Activated CD4-positive, alpha-beta T cell treated with anti-CD3 and anti-CD28 coated beads for 1 hour (primary cell): ENCODE results near the gene PSENEN.

Source experiments
- DNase-seq: peaks from one replicate; pipeline ENCODE4 v3.0.0-alpha.2; 2020

Gene PSENEN

DNA sequence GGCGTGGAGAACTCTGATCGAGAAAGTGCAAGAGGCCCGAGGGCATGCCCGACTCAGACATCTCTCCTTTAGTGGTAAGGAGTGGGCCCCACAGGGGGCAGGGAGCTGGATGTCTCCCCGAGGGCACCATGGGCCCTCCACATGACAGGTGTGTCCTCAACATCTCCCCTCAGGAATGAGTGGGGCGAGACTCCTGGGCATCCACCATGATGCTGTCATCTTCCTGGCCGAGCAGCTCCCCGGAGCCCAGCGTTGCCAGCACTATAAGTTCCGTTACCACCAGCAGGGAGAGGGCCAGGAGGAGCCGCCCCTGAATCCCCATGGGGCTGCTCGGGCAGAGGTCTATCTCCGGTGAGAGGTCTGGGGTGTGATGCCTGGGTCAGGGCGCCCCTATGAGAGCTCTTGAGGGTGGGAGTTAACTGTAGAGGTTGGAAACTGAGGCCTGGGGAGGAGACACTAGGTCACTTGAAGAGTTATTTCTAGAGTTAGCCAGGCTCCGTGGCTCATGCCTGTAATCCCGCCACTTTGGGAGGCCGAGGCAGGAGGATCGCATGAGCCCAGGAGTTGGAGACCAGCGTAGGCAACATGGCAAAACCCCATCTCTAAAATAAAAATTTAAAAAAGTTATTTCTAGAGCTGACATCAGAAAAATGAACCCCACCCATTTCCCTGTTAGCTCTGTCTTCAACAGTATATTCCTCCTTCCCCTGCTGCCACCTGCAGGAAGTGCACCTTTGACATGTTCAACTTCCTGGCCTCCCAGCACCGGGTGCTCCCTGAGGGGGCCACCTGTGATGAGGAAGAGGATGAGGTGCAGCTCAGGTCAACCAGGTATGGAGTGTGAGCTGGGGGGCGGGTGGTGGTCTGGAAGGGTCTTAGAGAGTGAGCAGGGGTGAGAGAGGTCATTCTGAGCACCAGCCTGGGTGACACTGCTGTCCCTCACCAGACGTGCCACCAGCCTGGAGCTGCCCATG lies 8.3 kb upstream of the PSENEN start:
- DNase-seq, result no peak

DNA sequence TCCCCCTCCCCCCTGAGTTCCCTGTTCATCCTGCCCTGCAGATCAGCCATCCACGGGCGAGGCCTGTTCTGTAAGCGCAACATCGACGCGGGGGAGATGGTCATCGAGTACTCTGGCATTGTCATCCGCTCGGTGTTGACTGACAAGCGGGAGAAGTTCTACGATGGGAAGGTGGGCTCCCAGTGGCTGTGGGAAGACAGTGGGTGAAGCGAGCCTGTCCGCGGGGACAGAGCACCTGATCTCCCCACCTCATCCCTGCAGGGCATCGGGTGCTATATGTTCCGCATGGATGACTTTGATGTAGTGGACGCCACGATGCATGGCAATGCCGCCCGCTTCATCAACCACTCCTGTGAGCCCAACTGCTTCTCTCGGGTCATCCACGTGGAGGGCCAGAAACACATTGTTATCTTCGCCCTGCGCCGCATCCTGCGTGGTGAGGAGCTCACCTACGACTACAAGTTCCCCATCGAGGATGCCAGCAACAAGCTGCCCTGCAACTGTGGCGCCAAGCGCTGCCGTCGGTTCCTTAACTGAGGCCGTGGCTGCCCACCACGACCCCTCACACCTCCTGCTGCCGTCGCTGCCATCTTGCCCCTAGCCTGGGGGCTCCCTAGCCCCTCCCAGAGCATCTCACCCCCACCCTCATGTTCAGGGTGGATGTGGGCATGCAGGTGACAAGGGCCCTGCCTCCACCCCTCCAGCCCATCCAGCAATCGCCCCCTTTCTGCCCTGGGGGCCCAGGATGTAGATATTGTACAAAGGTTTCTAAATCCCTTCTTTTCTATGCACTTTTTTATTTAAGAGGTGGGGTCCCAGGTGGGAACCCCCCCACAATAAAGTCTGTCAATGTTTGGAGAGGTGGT lies 7.2 kb upstream of the PSENEN start:
- no peak for DNase-seq

DNA sequence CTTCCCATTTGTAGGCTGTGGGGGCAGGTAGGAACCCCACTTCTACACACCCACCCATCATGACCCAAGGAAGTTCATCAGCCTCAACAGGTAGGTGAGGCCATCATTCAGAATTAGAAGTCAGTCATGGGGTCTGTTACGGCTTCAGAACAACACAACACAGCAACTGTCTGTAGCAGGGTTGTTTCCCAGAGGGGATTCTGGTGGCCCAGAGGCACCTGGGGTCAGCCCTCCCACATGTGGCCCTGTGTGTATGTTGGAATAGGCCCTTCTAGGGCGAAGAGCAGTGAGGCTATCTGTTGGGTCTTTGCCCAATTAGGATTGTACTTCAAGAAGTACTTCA lies 6.6 kb upstream of the PSENEN start:
- DNase-seq, result no peak

DNA sequence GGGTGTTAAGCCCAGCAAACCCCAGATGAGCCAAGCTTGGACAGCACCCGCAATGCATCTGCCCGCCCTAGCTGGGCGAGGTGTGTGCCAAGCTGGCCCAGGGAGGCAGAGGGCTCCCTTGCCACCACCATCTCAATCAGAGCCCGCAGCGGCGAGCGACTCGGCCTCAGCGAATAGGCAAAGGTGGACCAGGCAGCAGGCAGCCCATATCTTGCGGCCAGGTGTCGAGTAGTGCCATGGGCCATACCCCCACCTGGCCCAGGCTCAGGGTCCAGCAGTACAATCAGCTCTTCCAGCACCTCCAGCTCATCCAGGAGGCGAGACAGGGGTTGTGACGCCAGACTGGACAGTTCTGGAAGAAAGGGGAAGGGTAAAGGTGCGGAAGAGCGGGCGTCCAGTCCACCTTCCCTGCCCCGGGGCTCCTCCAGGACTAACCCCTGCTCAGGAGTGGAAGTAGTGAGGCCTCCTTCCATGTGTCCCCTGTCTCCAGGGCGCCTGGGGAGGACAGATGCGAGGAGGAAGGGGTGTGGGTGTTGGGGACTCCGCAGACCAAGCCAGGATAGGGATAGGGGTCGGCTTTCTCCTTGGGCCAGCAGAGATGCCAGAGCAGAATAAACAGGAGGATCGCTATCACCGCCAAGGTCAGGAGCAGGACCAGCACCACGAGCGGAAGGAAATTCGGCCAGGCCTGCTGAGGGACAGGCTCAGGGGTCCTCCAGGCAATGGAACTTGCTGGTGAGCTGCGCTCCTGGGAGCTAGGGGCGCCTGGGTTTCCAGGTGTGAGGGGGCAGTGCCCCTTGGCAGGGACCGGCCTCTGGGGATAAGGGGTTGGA lies 6.0 kb upstream of the PSENEN start:
- no peak for DNase-seq

DNA sequence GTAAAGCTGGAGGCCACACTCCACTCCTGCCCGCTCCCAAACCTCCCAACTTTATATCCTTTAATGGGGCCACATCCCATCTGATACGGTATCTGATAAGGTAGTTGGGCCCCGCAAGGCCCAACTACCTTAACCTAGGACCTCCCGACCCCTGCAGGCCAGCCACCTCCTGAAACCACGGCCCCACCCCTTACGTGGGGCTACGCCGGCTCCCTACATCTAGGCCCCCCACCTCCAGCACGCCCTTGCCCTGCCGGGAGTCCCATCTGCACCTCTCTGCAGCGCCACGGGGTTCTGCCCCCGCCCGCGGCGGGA lies 5.4 kb upstream of the PSENEN start:
- DNase-seq, result no peak

DNA sequence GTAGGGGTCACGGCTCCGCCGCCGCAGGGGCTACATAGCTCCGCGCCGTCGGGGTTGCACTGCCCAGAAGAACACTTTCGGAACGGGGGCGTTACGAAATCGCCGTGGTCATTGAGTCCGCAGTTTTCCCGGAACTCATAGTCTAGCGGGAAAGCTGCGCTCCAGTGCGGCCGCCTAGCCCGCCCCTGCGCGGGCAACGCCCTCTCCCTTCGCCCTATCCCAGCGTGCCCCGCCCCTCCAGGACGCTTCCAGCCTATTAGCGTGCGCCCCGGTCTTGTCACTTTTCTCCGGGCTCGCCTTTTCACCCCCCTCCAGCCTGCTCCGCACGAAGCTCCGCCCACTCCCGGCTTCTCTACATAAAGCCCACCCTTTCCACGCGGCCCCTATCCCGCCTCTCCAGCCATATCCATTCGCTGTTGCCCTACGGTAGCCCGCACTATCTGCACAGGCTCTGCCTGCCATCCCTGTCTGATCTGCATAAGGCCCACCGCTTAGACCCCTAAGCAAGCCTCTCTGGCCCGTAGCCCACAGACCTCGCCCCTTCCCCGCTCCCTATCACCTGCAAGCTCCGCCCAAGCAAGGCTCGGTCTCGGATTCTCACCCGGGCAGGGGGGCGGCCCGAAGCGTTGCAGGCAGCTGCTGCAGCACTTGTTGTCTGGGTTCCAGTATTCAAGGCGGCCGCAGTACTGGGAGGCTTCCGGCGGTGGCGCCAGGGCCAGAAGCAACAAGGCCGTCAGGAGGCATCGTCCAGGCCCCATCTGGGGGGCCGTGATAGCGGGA lies 4.8 kb upstream of the PSENEN start:
- peak; percentile 88 for DNase-seq

DNA sequence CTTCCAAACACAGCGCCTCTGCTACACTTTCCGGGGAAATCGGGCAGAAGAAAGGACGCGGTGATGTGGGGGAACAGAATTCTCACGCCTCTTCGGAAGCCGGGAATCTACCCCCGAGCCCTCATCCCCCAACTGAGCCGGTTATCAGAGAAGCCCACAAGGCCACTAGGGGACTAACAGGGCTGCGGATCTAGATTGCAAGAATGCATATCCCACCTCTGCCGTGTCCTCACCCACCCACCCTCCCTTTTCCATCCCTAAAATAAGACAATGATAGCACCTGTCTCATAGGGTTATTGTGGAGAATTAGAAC lies 4.3 kb upstream of the PSENEN start:
- no peak for DNase-seq

DNA sequence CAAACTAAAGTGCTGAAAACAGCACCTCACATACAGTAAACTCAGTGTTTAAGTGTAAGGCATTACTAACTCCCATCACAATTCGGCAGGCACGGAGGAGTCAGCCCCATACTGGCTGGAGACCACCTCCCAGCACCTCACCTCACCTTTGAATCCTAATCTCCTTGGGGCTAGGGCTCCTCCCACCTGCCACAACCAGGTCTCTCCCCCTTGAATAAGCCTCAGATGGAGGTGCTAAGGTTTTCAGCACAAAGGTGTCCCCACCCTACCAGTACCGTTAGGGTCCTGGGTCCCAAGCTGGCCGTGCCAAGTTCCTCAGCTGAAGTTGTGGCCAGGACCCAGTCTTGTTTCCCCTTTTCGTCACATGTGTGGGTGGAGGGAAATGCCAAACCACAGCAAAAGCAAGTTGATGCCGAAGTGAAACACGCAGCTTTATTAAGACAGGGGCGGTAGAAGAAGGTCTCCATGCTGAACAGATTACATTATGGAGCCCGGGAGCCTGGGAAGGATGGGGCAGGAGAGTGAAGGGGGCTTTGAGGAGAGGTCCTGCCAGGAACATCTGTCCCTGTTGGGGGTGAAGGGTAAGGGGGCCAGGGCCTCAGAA lies 3.2 kb upstream of the PSENEN start, which contains the start of gene IGFLR1:
IGFLR1 (minus strand) TSS at position 332 of the 604 bp plus-strand sequence. CDS start 1,272 bp downstream, outside the sequence.
- peak; percentile 46 for DNase-seq

DNA sequence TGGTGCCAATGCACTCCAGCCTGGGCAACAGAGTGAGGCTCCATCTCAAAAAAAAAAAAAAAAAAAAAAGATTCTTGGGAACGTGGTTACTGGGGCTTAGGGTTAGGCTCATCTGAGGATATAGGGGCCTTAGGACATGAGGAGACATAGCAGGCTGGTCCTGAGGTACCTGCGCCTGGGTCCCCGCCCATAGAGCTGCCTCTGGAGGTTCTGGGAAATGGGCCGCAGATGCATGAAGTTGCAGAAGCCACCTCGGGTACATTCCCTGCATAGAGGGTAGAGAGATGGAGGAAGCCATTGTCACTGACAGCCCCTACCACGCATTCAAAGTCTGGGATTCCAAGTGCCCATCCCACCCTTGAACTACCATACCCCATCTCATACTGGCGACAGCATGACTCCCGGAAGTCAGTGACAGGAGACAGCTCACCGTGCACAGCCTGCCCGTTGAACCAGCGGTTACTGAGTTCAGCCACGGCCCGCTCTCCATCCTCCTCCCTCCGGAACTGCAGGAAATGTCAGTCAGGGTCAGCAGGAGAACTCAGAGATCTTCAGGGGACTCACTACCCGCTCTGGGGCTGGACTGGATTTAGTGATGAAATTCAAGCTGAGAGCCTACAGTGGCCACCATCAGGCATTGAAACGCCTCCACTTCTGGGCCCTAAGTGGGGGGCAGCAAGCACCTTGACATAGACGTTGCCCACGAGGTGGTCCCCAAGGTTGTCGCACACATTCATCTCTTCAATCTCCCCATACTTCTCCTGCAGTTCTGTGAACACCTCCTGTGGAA lies 1.6 kb upstream of the PSENEN start:
- DNase-seq, result no peak

DNA sequence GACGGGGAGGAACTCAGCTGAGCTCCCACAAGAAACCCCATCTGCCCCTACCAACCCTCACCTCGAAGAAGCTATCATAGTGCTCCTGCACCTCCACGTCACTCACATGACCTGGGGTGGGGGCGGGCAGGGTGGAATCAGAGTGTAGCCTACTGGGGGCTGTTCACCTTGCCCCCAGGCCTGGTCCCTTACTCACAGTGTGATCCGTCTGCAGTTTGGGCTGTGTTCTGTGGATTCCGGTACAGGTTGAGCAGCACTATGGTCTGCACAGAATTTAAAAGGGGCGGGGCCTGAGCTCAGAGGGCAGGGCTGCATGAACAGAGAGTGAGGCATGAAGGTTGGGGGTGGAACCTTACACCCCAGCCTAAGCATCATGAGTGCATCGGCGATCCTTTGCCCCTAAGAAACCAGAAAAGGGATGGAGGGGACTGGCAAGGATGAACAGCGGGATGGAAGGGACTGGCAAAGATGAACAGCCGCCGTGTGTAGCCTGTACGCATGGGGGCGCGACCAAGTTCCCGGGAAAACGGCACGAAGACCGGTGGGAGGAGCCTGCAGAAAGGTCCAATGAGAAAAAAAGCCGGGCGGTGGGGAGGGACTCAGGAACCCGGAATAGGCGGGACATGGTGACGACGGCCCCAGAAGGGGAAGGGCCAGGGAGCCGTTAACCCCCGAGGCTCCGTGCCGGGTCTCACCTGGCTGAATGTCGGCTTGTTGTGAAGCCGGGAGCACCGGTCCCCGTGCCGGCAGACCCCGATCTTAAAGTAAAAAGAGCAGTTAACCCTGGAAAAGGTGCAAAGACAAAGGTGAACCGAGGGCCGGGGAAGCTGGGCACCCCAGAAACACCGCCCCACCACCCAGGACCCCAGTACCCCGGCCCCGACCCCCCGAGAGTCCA lies 772 bp upstream of the PSENEN start:
- peak; percentile 88 for DNase-seq

DNA sequence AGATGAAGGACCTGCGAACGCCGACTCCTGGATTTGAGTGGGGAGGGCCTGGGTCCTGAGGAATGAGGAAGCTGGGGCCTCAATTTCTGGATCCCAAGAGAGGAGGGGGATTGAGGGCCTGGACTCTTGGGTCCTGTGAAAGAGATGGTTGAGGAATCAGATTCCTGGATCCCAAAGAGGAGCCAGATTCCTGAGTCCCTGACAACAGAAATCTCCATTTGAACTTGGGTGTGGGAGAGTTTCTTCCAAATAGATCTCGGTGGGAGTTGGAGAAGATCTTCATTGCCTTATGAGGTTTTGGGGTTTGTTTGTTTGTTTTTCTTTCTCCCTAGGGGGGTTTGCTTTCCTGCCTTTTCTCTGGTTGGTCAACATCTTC lies 624 bp downstream of the PSENEN start:
- no peak for DNase-seq

DNA sequence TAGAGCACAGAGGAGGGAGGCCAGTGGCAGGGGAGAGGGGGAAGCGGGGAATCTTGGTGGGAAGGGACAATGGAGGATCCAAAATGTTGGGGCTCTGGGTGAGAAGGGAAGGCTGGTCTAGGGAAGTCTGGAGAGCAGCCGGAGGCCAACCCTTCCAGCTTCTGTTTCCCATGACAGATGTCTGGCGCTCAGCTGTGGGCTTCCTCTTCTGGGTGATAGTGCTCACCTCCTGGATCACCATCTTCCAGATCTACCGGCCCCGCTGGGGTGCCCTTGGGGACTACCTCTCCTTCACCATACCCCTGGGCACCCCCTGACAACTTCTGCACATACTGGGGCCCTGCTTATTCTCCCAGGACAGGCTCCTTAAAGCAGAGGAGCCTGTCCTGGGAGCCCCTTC lies 1.1 kb downstream of the PSENEN start:
- DNase-seq, result no peak

DNA sequence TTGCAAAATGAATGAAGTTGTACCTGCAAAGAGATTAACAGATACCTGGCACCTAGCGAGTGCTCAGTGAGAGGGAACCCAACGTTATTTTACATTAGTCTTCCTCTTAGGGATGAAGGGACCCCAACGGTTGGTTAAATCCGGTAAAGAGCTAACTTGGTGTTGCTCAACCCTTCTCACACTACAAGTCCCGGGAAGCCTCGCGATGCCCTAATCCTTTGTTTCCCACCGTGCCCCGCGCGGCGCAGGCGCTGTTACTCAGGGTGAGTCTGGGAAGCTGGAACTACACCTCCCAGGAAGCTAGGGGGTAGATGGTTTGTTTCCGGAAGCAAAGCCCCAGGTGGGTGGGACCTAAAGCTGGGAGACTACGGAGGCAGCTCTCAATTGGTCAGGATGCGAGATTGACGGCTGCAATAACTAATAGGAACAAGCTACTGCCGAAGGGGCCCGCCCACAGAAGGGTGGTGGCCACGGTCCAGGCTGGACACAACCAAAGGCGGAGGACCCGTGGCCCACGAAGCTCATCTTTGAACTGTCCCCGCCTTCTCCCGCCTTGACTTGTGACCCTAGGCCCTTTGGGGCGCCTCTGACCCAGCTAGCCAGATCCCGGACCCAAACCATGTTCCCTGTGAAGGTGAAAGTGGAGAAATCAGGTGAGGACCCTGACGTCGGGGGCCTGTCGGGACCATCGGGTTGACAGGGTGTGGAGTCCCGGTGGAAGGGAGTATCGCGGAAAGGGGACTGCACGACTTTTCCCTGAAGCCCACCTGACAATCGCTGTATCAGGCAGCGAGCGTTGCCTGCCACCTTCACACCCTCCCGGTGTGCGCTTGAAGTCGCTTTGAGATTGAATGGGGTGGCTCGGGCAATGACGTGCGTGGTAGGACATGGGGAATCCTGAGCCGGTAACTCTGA lies 2.9 kb downstream of the PSENEN start, which contains the start of gene LIN37:
LIN37 (plus strand) TSS at position 471 of the 915 bp plus-strand sequence; CDS start at position 620, 149 bp downstream.
- DNase-seq, result peak; percentile 98

DNA sequence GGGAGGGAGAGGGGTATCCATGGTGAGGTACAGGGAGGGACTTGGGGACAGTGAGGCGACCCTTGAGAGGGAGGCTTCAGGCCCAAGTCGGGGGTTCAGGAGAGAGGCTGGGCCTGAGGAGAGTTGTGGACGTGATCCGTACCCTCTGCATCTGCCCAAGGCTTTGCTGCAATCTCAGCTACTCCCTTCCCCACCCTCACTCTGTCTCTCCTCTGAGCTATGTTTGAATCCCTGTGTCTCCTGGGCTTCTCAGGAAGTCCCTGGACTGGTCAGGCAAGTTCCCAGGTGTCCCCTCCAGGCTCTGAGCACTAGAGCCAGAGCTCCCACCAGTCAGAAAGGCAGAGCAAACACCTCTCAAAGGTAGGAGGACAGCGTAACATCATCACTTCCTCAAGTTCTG lies 4.7 kb downstream of the PSENEN start:
- no peak for DNase-seq

DNA sequence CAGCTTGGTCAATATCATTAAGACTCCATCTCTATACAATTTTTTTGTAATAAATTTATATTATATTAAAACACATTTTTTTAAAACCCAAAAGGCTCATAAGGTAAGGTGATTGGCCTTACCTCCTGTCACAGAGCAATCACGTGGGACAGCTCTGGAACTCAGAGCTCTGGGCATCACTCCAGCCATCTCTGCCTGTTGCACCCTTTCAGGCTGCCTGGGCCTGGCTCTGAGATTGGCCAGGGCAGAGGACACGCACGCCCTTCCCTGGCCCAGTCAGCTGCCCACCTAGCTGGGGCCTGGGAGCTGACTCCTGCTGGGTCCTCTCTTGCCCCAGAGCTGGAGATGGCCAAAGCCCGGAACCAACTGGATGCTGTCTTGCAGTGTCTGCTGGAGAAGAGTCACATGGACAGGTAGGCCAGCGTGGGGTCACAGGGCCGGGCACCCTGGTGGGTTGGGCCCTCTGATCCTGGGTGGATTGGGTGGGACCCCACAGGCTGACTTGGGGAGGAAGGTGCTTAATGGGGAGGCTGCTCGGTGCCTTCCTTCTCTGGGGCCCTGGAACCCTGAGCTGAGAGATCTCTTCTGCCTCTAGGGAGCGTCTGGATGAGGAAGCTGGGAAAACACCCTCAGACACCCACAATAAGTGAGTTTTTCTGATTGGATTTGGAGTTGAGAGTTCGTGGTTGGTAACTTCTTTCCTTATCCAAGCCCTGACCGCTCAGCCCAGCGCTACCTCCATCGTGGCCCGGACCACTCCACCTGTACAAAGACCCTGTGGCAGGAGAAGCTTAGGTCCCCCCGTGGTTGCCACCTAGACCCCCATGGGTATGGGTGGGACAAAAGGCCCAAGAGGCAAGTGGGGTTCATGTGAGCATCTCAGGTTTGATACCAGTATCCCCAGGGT lies 6.6 kb downstream of the PSENEN start:
- no peak for DNase-seq

DNA sequence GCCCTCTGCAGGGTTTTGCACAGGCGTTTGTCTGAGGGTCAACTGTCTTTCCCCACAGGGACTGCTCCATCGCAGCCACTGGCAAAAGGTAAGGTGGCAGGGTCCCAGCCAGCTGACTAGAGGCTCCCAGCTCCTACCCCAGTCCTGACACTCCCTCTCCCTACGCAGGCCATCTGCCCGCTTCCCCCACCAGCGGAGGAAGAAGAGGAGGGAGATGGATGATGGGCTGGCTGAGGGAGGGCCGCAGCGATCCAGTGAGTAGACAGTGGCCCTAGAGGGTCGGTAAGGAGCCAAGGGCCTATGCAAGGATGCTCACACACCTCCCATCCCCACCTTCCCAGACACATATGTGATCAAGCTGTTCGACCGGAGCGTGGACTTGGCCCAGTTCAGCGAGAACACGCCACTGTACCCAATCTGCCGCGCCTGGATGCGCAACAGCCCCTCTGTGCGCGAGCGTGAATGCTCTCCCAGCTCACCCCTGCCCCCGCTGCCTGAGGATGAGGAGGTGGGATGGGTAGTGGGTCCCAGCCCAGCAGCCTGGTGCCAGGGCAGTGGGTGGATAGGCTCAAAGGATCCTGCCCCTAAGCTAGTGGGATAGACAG lies 7.4 kb downstream of the PSENEN start:
- DNase-seq, result no peak
